Dendritic cell treated with granulocyte-macrophage colony-stimulating factor and Interleukin-4, amounts not matched to agents 40 ng/mL and 50 ng/mL, for 4 days (primary cell): ENCODE data around the gene PPM1L.
A peak's percentile ranks its signal among the peaks of the same experiment; 100 is the strongest.
"Not testable (repeated sequence)": the region's sequence is repeated elsewhere in the genome, so short reads cannot be mapped to it uniquely, and the experiment has no call there.

Experiments
- H3K27ac Mint-ChIP-seq: one replicate; pipeline ENCODE4 v1.8.0; 2022; ENCODE audit warnings: mild to moderate bottlenecking, mixed read lengths
- H3K27me3 Mint-ChIP-seq: one replicate; pipeline ENCODE4 v1.8.0; 2022; ENCODE audit warnings: mild to moderate bottlenecking, mixed read lengths
- H3K36me3 Mint-ChIP-seq: one replicate; pipeline ENCODE4 v1.8.0; 2022; ENCODE audit warnings: low read depth, mixed read lengths
- H3K4me1 Mint-ChIP-seq: one replicate; pipeline ENCODE4 v1.8.0; 2022; ENCODE audit warnings: low read depth, mixed read lengths
- H3K4me3 Mint-ChIP-seq: one replicate; pipeline ENCODE4 v1.8.0; 2022; ENCODE audit warnings: mild to moderate bottlenecking, moderate library complexity, mixed read lengths
- H3K9me3 Mint-ChIP-seq: one replicate; pipeline ENCODE4 v1.8.0; 2022; ENCODE audit warnings: mixed read lengths
- intact Hi-C: fragments of 100-400 bp; cut with micrococcal nuclease; formaldehyde crosslinking; loops from one replicate; pipeline ENCODE4 v1.15.0; 2022

The PPM1L gene

DNA sequence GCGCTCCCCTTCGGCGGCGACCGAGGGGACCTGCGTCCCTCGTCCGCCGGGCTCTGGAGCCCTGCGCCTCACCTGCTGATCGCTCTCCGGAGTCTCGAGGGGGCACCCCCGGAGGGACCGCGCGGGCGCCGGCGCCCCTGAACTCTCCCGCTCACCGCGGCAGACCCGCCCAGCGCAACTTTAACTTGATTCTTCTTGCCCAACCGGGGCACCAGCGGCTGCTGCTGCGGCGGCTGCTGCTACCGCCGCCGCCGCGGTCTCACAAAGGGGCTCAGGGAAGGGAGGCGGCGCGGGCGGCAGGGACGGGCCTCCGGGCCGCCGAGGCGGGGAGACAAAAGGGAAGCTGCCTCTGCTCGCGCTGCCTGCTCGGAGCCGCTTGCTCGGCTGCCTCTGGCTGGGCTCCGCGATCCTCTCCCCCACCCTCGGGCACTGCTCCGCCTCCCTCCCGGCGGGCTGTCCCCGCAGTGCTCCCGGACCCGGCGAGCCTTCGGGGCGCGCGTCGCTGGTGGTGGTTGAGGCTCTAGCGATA is at the start of gene PPM1L:
Gene PPM1L (plus strand): TSS at position 456 of the 529 bp plus-strand sequence.
- peaks cover 32% of the 10 kb centered on the region for H3K4me1 Mint-ChIP-seq
- H3K27ac Mint-ChIP-seq: peak within 1 kb of the TSS; percentile 97
- no peaks in the 10 kb centered on the region for H3K9me3 Mint-ChIP-seq
- peak within 1 kb of the TSS; percentile 93 for H3K4me3 Mint-ChIP-seq
- intact Hi-C loops: loop anchor here (1.0 to 10.0 kb wide), 8 partner anchors 46 to 466 kb away; partner anchors contain the start of genes KPNA4 and NMD3
- peaks cover 2% of the 10 kb centered on the region for H3K27me3 Mint-ChIP-seq
- peaks cover 51% of the 10 kb centered on the region for H3K36me3 Mint-ChIP-seq

DNA sequence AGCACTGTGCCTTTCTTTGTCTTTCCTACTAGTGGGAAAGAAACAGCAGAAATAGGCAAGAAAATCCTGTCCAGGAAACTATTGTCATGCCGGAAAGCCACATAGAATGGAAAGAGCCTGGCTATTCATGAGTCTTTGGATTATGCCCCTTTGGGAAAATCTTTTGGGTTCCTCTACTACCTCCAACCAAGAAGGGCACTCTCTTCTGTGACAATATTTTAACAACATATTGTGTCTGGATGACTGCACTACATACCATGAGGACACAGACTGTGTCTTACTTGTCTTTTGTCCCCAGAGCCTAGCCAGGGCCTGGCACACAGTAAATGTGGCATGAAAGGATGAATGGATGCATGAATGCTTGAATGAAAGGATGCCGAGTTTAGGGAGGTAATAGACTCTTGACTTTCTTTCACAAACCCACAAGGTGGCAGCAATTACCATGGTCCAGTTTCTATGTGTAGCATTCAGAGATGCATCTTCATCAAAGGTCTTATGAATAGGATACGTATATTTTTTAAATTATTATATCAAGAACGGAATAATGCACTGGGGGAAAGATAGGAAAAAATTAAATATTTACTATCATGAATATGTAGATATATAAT is 48.7 kb upstream of the PPM1L start:
- H3K9me3 Mint-ChIP-seq: no peaks in the 10 kb centered on the region
- intact Hi-C loops: loop anchor here (1.0 to 10.0 kb wide), 5 partner anchors 50 to 565 kb away; partner anchors contain the start of genes NMD3 and PPM1L
- H3K4me3 Mint-ChIP-seq: no peak overlapping the region
- H3K27ac Mint-ChIP-seq: no peak overlapping the region
- peaks cover 14% of the 10 kb centered on the region for H3K27me3 Mint-ChIP-seq
- no peaks in the 10 kb centered on the region for H3K36me3 Mint-ChIP-seq
- H3K4me1 Mint-ChIP-seq: no peaks in the 10 kb centered on the region

- intact Hi-C loops: loop anchor here (5.0 to 10.0 kb wide), 4 partner anchors 48 to 563 kb away; partner anchors contain the start of genes NMD3 and PPM1L
- H3K4me3 Mint-ChIP-seq: no peak overlapping the region
- no peak overlapping the region for H3K27ac Mint-ChIP-seq
- H3K36me3 Mint-ChIP-seq: no peaks in the 10 kb centered on the region
- peaks cover 14% of the 10 kb centered on the region for H3K27me3 Mint-ChIP-seq
- H3K4me1 Mint-ChIP-seq: no peaks in the 10 kb centered on the region
- no peaks in the 10 kb centered on the region for H3K9me3 Mint-ChIP-seq
Observed at GRCh38 chr3:160709477-160710182, 46.4 kb upstream of the PPM1L start.

DNA sequence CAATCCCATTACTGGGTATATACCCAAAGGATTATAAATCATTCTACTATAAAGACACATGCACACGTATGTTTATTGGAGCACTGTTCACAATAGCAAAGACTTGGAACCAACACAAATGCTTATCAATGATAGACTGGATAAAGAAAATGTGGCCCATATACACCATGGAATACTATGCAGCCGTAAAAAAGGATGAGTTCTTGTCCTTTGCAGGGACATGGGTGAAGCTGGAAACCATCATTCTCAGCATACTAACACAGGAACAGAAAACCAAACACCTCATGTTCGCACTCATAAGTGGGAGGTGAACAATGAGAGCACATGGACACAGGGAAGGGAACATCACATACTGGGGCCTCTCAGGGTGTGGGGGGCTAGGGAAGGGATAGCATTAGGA is 42.9 kb upstream of the PPM1L start:
- H3K27me3 Mint-ChIP-seq: peaks cover 13% of the 10 kb centered on the region
- H3K27ac Mint-ChIP-seq, H3K36me3 Mint-ChIP-seq, H3K4me1 Mint-ChIP-seq, intact Hi-C loops, H3K9me3 Mint-ChIP-seq, H3K4me3 Mint-ChIP-seq: not testable (repeated sequence)

DNA sequence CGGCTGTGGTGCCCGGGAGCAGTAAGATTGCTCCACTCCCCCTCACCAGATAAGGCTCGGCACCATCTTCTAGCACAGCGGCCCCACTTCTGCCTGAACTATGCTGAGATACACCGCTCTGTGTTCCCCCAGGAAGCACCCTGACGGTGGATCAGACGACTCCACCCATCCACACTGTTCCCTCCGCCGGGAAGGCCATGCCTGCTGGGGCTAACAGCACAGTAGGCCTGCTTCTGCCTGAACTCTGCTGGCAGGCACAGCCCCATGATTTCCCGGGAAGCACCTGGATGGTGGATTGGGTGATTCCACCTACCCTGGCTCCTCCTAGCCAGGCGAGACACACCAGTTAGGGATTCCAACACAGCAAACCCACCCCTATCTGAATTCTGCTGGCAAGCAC is 36.3 kb upstream of the PPM1L start:
- peaks cover 5% of the 10 kb centered on the region for H3K27me3 Mint-ChIP-seq
- intact Hi-C loops: no loop called here
- no peak overlapping the region for H3K4me3 Mint-ChIP-seq
- no peak overlapping the region for H3K27ac Mint-ChIP-seq
- H3K36me3 Mint-ChIP-seq: no peaks in the 10 kb centered on the region
- no peaks in the 10 kb centered on the region for H3K4me1 Mint-ChIP-seq
- H3K9me3 Mint-ChIP-seq: no peaks in the 10 kb centered on the region

DNA sequence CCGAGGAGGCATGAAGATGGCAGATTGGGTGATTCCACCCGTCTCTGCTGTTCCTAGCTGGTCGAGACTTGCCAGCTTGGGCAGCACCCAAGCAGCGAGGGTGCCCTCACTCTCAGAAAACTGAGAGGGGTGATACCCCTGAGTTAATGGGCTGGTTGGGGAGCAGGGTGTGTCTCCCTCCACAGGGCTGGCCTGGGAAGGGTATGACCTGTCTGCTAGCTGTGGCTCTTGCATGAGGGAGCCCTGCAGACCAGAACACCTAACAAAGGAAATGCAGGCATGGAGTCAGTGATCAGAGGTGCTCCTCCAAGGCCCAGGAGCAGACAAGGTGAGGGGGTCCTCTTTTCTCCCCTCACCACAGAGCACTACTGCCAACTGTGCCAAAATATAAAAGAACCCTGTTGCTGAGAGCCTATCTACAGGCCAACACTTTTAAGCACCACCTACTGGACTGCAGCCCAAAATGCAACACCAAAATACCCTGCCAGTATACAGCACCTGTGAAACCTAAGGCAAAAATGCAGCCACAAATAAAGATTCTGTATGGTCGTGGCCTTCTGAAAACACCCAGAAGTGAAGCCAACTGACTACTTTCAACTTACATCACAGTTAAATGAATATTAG is 35.8 kb upstream of the PPM1L start:
- intact Hi-C loops: no loop called here
- Mint-ChIP-seq H3K9me3 (no peaks in the 10 kb centered on the region), H3K4me3 (no peak overlapping the region), H3K27me3 (peaks cover 5% of the 10 kb centered on the region), H3K4me1 (no peaks in the 10 kb centered on the region), H3K27ac (no peak overlapping the region), H3K36me3 (no peaks in the 10 kb centered on the region)

- H3K27ac Mint-ChIP-seq: no peak overlapping the region
- peaks cover 5% of the 10 kb centered on the region for H3K27me3 Mint-ChIP-seq
- no peaks in the 10 kb centered on the region for H3K4me1 Mint-ChIP-seq
- intact Hi-C loops: no loop called here
- no peaks in the 10 kb centered on the region for H3K36me3 Mint-ChIP-seq
- H3K4me3 Mint-ChIP-seq: no peak overlapping the region
- H3K9me3 Mint-ChIP-seq: no peaks in the 10 kb centered on the region
Observed at GRCh38 chr3:160722331-160722730, 33.7 kb upstream of the PPM1L start.

GRCh38 chr3:160725338-160725737 is 30.7 kb upstream of the PPM1L start:
- Mint-ChIP-seq H3K4me3 (no peak overlapping the region), H3K9me3 (no peaks in the 10 kb centered on the region), H3K4me1 (no peaks in the 10 kb centered on the region), H3K27me3 (peaks cover 5% of the 10 kb centered on the region), H3K36me3 (no peaks in the 10 kb centered on the region), H3K27ac (no peak overlapping the region)
- intact Hi-C loops: no loop called here

- intact Hi-C loops: no loop called here
Observed at GRCh38 chr3:160735826-160736225, 20.2 kb upstream of the PPM1L start.

DNA sequence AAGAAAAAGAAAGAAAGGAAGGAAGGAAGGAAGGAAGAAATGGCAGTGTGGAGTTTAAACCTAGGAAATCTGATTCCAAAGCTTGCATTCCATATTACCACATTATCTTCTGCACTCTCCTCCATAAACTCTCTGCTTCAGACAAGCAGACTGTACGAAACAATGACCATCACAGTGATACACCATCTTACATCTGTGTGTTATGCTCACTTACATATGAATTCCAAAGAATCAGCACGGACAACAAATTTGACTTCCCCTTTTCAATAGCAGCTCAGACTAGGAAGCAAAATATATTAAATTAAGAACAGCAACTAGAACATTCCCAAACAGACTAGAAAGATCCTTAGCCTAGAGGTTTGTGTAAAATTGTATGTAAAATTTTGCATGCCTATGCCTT is 18.0 kb upstream of the PPM1L start:
- Mint-ChIP-seq H3K36me3 (no peaks in the 10 kb centered on the region), H3K27me3 (peaks cover 3% of the 10 kb centered on the region), H3K27ac (no peak overlapping the region), H3K9me3 (no peaks in the 10 kb centered on the region), H3K4me3 (no peak overlapping the region), H3K4me1 (peaks cover 18% of the 10 kb centered on the region)
- intact Hi-C loops: no loop called here

More at GRCh38 chr3:160735826-160736225, 20.2 kb upstream of the PPM1L start:
- H3K36me3 Mint-ChIP-seq: no peaks in the 10 kb centered on the region
- peaks cover 10% of the 10 kb centered on the region for H3K4me1 Mint-ChIP-seq
- peaks cover 8% of the 10 kb centered on the region for H3K9me3 Mint-ChIP-seq
- H3K27me3 Mint-ChIP-seq: peaks cover 3% of the 10 kb centered on the region
- H3K27ac Mint-ChIP-seq: no peak overlapping the region
- H3K4me3 Mint-ChIP-seq: no peak overlapping the region

DNA sequence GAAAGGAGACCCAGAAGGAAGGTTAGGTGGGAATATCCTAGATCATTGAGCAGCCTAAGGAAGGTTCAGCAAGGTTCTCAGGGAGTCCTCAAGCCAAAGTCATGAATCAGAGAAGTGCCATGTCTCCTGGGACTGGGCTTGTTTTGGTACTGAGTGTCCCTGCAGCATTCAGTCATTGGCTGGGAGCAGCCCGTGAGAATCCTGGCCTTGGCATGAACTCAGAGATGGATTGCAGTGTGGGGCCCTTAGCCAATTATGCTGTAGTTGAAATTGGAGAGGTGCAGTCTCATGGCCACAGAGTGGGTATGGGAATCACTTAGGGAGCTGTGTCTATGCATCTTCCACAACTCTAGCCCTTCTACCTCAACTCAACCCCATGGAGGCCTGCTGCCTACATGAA is 17.0 kb upstream of the PPM1L start:
- Mint-ChIP-seq H3K27me3 (peaks cover 3% of the 10 kb centered on the region), H3K9me3 (no peaks in the 10 kb centered on the region), H3K36me3 (no peaks in the 10 kb centered on the region), H3K27ac (no peak overlapping the region), H3K4me3 (no peak overlapping the region), H3K4me1 (peaks cover 19% of the 10 kb centered on the region)
- intact Hi-C loops: no loop called here

- Mint-ChIP-seq H3K36me3 (peaks cover 7% of the 10 kb centered on the region), H3K27me3 (no peaks in the 10 kb centered on the region), H3K9me3 (no peaks in the 10 kb centered on the region), H3K27ac (no peak overlapping the region), H3K4me1 (peaks cover 12% of the 10 kb centered on the region), H3K4me3 (no peak overlapping the region)
- intact Hi-C loops: no loop called here
Observed at GRCh38 chr3:160746976-160747375, 9.1 kb upstream of the PPM1L start.

DNA sequence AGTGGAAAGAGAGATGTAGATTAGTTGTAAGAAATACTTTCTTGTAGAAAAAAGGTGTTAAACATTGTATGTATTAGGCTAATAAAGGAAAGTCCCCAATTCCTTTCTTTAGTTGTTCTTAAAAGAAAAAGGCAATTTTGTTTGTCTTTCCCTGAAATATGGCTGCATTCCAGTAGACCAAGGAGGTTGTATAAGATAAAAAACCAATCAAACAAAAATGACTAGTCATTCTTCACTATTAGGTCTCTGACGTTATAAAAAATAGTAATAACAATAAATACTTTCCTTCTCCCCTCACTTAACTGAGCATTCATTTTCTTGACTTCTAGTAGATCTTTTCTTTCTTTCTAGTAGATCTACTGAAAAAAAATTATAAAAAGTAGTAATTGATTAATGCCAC is 8.6 kb upstream of the PPM1L start:
- H3K4me1 Mint-ChIP-seq: peaks cover 11% of the 10 kb centered on the region
- no peaks in the 10 kb centered on the region for H3K9me3 Mint-ChIP-seq
- H3K36me3 Mint-ChIP-seq: peaks cover 7% of the 10 kb centered on the region
- no peak overlapping the region for H3K4me3 Mint-ChIP-seq
- no peaks in the 10 kb centered on the region for H3K27me3 Mint-ChIP-seq
- intact Hi-C loops: no loop called here
- H3K27ac Mint-ChIP-seq: no peak overlapping the region

GRCh38 chr3:160748231-160748630 is 7.8 kb upstream of the PPM1L start:
- Mint-ChIP-seq H3K27me3 (no peaks in the 10 kb centered on the region), H3K27ac (no peak overlapping the region), H3K36me3 (peaks cover 7% of the 10 kb centered on the region), H3K4me1 (peaks cover 4% of the 10 kb centered on the region), H3K9me3 (no peaks in the 10 kb centered on the region), H3K4me3 (no peak overlapping the region)
- intact Hi-C loops: no loop called here
